ENCODE results near the gene TAMM41. TPM values are rescaled to one million over a fixed set of nuclear protein-coding genes. Genes with fewer than 3 reads are reported as not detected.

TAMM41 gene
- total and polyA plus RNA-seq, 2 donors (not counting 1 experiment from before 2014, with no cell fraction given) = 36.1 to 52.3 TPM

GRCh38 chr3:11757929-11758328, 88.8 kb downstream of the TAMM41 start:
- no peak overlapping the region for H3K4me2 ChIP-seq (replicated peaks; ENCODE audit: low read depth, low read length, poor library complexity, severe bottlenecking)
- H3K36me3 ChIP-seq (replicated peaks in 1 of 2; ENCODE audit: control extremely low read depth in 1 of 2, control insufficient read depth in 1 of 2, extremely low read depth in 1 of 2, insufficient read depth in 2 of 2, low read length in 1 of 2) = no peaks in the 10 kb centered on the region
- no peaks in the 10 kb centered on the region for H3K27me3 ChIP-seq (replicated peaks in 1 of 4; ENCODE audit: control extremely low read depth in 1 of 4, control insufficient read depth in 3 of 4, insufficient read depth in 4 of 4, low read length in 3 of 4)
- no peaks in the 10 kb centered on the region for H3K79me2 ChIP-seq (ENCODE audit: control insufficient read depth, insufficient read depth, low read length)
- Mint-ChIP-seq H3K4me1 (no peaks in the 10 kb centered on the region), H3K27ac (no peak overlapping the region), H3K9me3 (ENCODE audit: insufficient read depth) (no peaks in the 10 kb centered on the region), H3K4me3 (no peak overlapping the region), H3K27me3 (no peaks in the 10 kb centered on the region)
- TF ChIP-seq EZH2 (IDR thresholded peaks at IDR 0.05; ENCODE audit: borderline replicate concordance, insufficient read depth, low read depth, low read length, poor library complexity, severe bottlenecking) = no peak
- no peak for TF ChIP-seq CTCF (IDR thresholded peaks at IDR 0.05)
- no peak for ATAC-seq (ENCODE audit: low read depth)
- H4K20me1 ChIP-seq (ENCODE audit: control insufficient read depth, insufficient read depth, low read length, poor library complexity, severe bottlenecking) = no peaks in the 10 kb centered on the region
- CTCF ChIA-PET = no interaction called here
- no peaks in the 10 kb centered on the region for H3K9me3 ChIP-seq (ENCODE audit: control extremely low read depth in 1 of 3, control insufficient read depth in 2 of 3, insufficient read depth in 1 of 3, low read length in 2 of 3)
- POLR2A ChIA-PET = no interaction called here
- intact Hi-C loops (cut with micrococcal nuclease) = loop anchor here (10.0 kb wide), 1 partner anchor 1897 kb away; no protein-coding TSS in a partner anchor
- no peak overlapping the region for H2AFZ ChIP-seq (ENCODE audit: insufficient read depth, low read depth, low read length, poor library complexity, severe bottlenecking)
- no peak overlapping the region for H3K9ac ChIP-seq (ENCODE audit: low read length)
- 85% methylated on average over 5 of the region's 6 CpGs for WGBS (ENCODE audit: insufficient coverage)
- H3K4me1 ChIP-seq (ENCODE audit: control insufficient read depth in 2 of 2, insufficient read depth in 2 of 2, low read length in 2 of 2) = no peaks in the 10 kb centered on the region
- H3K4me3 ChIP-seq (ENCODE audit: control extremely low read depth in 1 of 5, extremely low read depth in 1 of 5, insufficient read depth in 1 of 5, low read depth in 2 of 5, low read length in 4 of 5) = no peak overlapping the region
- no peak overlapping the region for H3K27ac ChIP-seq (ENCODE audit: low read length in 2 of 2)
- DNase-seq = no peak

- Histone ChIP-seq H3K79me2 (ENCODE audit: control insufficient read depth, insufficient read depth, low read length) (no peaks in the 10 kb centered on the region), H4K20me1 (ENCODE audit: control insufficient read depth, insufficient read depth, low read length, poor library complexity, severe bottlenecking) (no peaks in the 10 kb centered on the region), H3K36me3 (replicated peaks in 1 of 2; ENCODE audit: control extremely low read depth in 1 of 2, control insufficient read depth in 1 of 2, extremely low read depth in 1 of 2, insufficient read depth in 2 of 2, low read length in 1 of 2) (no peaks in the 10 kb centered on the region), H3K4me1 (ENCODE audit: control insufficient read depth in 2 of 2, insufficient read depth in 2 of 2, low read length in 2 of 2) (no peaks in the 10 kb centered on the region), H3K9ac (ENCODE audit: low read length) (no peak overlapping the region), H3K9me3 (ENCODE audit: control extremely low read depth in 1 of 3, control insufficient read depth in 2 of 3, insufficient read depth in 1 of 3, low read length in 2 of 3) (no peaks in the 10 kb centered on the region), H3K4me3 (ENCODE audit: control extremely low read depth in 1 of 5, extremely low read depth in 1 of 5, insufficient read depth in 1 of 5, low read depth in 2 of 5, low read length in 4 of 5) (no peak overlapping the region), H3K27ac (ENCODE audit: low read length in 2 of 2) (no peak overlapping the region), H2AFZ (ENCODE audit: insufficient read depth, low read depth, low read length, poor library complexity, severe bottlenecking) (no peak overlapping the region), H3K27me3 (replicated peaks in 1 of 4; ENCODE audit: control extremely low read depth in 1 of 4, control insufficient read depth in 3 of 4, insufficient read depth in 4 of 4, low read length in 3 of 4) (no peaks in the 10 kb centered on the region), H3K4me2 (replicated peaks; ENCODE audit: low read depth, low read length, poor library complexity, severe bottlenecking) (no peak overlapping the region)
- ATAC-seq (ENCODE audit: low read depth) (no peak), DNase-seq (no peak)
- no peaks in the 10 kb centered on the region for H3K9me3 Mint-ChIP-seq (ENCODE audit: insufficient read depth)
- H3K27me3 Mint-ChIP-seq = no peaks in the 10 kb centered on the region
- 57% methylated on average over 8 of the region's 9 CpGs for WGBS (ENCODE audit: insufficient coverage)
- TF ChIP-seq CTCF (IDR thresholded peaks at IDR 0.05) (no peak), EZH2 (IDR thresholded peaks at IDR 0.05; ENCODE audit: borderline replicate concordance, insufficient read depth, low read depth, low read length, poor library complexity, severe bottlenecking) (no peak)
- intact Hi-C loops (cut with micrococcal nuclease) = loop anchor here (10.0 kb wide), 1 partner anchor 1897 kb away; no protein-coding TSS in a partner anchor
- CTCF ChIA-PET = no interaction called here
- POLR2A ChIA-PET = no interaction called here
- H3K4me1 Mint-ChIP-seq = no peaks in the 10 kb centered on the region
- no peak overlapping the region for H3K27ac Mint-ChIP-seq
- no peak overlapping the region for H3K4me3 Mint-ChIP-seq
Observed at GRCh38 chr3:11757441-11757875, 89.2 kb downstream of the TAMM41 start.

Data from B cell (primary cell).